HL-60 (cell line): Measurements from ENCODE around the gene LRRN4.
"Not testable (repeated sequence)": the region's sequence is repeated elsewhere in the genome, so short reads cannot be mapped to it uniquely, and the experiment has no call there.

Experiments
- DNase-seq, 2 experiments: peaks; one replicate each; pipeline ENCODE4 v3.0.0-alpha.2; 2010 to 2020; ENCODE audit warnings: low read depth in 1 of 2, low spot score in 1 of 2
- H3K27ac ChIP-seq: fragments of 250-450 bp; sonication (Bioruptor Pico); replicated peaks from 2 replicates; pipeline ENCODE4 v1.5.1; 2020; ENCODE audit warnings: mild to moderate bottlenecking, moderate library complexity
- H3K27me3 ChIP-seq: fragments of 250-450 bp; sonication (Bioruptor Pico); 2 replicates; pipeline ENCODE4 v1.5.1; 2021; ENCODE audit warnings: mild to moderate bottlenecking, moderate library complexity; ENCODE audit not compliant: insufficient read depth, poor library complexity, severe bottlenecking
- H3K4me3 ChIP-seq: replicated peaks from 2 replicates; pipeline ENCODE4 v1.5.1; 2011; ENCODE audit warnings: mild to moderate bottlenecking, control low read depth, low read length; ENCODE audit not compliant: insufficient read depth
- GABPA ChIP-seq: IDR thresholded peaks from 2 replicates; pipeline ENCODE4 v1.6.1; 2012; ENCODE audit warnings: low read depth
- POLR2AphosphoS5 ChIP-seq: IDR thresholded peaks from 2 replicates; pipeline ENCODE4 v1.6.1; 2012; ENCODE audit warnings: low read depth
- SPI1 ChIP-seq: IDR thresholded peaks from 2 replicates; pipeline ENCODE4 v1.6.1; 2012; ENCODE audit warnings: low read depth, mild to moderate bottlenecking, borderline replicate concordance
- TF ChIP-seq, protein P1 (sequence below): IDR thresholded peaks from 2 replicates; pipeline ENCODE4 v1.6.1; 2012; ENCODE audit warnings: low read depth; ENCODE audit not compliant: insufficient replicate concordance
- TF ChIP-seq, protein P2 (sequence below): IDR thresholded peaks from one replicate; pipeline ENCODE4 v1.5.1; 2011; ENCODE audit warnings: low read length, control low read depth, inconsistent platforms; ENCODE audit not compliant: insufficient read depth

Gene LRRN4

DNA sequence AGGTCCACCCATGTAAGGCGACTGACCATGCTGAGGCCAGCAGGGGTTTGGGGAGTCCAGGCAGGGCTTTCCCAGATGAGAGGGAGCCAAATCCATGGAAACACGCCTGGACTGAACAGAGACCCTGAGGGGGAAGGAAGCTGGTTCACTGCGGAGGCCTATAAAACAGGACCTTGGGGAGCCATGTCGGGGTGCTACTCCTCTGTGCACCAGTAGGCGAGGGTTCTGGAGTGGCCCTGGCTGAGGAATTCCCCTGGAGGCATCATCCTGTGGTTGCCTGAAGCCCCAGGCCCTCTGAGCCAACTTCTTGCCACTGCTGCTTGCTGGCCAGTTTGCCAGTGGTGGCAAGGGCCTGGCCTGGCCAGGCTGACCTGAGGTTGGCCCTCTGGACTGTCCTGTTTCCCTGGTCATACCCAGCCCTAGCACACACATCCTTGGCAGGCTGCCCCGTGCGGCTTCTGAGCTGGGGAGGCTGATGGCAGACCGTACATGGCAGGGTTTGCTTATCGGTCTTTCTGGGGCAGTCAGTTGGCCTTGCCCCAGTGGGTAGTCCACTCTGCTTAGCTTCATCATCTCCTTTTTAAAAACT lies 2.2 kb upstream of the LRRN4 start:
- TF ChIP-seq GABPA = no peak
- no peak for TF ChIP-seq POLR2AphosphoS5
- TF ChIP-seq, protein P1, sequence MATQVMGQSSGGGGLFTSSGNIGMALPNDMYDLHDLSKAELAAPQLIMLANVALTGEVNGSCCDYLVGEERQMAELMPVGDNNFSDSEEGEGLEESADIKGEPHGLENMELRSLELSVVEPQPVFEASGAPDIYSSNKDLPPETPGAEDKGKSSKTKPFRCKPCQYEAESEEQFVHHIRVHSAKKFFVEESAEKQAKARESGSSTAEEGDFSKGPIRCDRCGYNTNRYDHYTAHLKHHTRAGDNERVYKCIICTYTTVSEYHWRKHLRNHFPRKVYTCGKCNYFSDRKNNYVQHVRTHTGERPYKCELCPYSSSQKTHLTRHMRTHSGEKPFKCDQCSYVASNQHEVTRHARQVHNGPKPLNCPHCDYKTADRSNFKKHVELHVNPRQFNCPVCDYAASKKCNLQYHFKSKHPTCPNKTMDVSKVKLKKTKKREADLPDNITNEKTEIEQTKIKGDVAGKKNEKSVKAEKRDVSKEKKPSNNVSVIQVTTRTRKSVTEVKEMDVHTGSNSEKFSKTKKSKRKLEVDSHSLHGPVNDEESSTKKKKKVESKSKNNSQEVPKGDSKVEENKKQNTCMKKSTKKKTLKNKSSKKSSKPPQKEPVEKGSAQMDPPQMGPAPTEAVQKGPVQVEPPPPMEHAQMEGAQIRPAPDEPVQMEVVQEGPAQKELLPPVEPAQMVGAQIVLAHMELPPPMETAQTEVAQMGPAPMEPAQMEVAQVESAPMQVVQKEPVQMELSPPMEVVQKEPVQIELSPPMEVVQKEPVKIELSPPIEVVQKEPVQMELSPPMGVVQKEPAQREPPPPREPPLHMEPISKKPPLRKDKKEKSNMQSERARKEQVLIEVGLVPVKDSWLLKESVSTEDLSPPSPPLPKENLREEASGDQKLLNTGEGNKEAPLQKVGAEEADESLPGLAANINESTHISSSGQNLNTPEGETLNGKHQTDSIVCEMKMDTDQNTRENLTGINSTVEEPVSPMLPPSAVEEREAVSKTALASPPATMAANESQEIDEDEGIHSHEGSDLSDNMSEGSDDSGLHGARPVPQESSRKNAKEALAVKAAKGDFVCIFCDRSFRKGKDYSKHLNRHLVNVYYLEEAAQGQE = no peak
- no peak for TF ChIP-seq SPI1
- TF ChIP-seq, protein P2, sequence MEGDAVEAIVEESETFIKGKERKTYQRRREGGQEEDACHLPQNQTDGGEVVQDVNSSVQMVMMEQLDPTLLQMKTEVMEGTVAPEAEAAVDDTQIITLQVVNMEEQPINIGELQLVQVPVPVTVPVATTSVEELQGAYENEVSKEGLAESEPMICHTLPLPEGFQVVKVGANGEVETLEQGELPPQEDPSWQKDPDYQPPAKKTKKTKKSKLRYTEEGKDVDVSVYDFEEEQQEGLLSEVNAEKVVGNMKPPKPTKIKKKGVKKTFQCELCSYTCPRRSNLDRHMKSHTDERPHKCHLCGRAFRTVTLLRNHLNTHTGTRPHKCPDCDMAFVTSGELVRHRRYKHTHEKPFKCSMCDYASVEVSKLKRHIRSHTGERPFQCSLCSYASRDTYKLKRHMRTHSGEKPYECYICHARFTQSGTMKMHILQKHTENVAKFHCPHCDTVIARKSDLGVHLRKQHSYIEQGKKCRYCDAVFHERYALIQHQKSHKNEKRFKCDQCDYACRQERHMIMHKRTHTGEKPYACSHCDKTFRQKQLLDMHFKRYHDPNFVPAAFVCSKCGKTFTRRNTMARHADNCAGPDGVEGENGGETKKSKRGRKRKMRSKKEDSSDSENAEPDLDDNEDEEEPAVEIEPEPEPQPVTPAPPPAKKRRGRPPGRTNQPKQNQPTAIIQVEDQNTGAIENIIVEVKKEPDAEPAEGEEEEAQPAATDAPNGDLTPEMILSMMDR = no peak
- H3K4me3 ChIP-seq = no peak overlapping the region
- peaks cover 18% of the 10 kb centered on the region for H3K27me3 ChIP-seq
- H3K27ac ChIP-seq = no peak overlapping the region
- no peak for DNase-seq

DNA sequence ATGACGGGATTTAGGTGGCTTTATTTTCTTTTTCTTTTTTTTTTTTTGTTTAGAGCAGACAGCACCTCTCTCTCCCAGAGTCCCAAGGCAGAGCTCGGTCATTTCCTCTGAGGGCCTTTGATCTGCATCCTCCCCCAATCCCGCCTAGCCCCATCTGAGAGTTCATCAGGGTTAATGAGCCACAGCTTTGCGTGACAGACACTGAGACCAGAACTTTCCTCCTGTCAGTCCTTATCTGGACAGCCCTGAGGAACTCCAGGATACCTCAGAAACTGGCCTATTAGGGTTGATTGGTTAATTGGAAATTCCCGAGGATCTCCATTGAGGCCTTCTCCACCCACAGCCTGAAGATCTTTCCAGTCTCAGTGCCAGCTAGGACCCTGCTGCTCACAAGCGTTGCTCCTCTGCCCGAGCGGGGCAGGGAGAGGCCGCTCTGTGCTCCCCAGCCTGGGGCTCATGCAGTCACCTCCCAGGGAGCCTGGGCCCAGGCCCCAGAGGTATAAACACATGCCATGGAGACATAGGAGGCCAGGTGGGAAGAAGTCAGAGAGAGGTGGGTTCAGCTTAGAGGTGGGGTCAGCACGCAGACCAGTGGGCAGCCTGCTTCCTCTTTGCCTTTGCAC lies 1.4 kb upstream of the LRRN4 start:
- peaks cover 24% of the 10 kb centered on the region for H3K27me3 ChIP-seq
- H3K4me3 ChIP-seq = no peak overlapping the region
- DNase-seq = no peak
- no peak for TF ChIP-seq POLR2AphosphoS5
- no peak for TF ChIP-seq GABPA
- TF ChIP-seq, protein P1 = no peak
- no peak for TF ChIP-seq SPI1
- TF ChIP-seq, protein P2 = no peak
- no peak overlapping the region for H3K27ac ChIP-seq

DNA sequence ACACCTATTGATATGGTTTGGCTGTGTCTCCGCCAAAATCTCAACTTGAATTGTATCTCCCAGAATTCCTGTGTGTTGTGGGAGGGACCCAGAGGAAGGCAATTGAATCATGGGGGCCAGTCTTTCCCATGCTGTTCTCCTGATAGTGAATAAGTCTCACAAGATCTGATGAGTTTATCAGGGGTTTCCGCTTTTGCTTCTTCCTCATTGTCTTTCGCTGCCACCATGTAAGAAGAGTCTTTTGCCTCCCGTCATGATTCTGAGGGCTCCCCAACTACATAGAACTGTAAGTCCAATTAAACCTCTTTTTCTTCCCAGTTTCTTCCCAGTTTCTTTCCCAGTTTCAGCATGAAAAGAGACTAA lies 810 bp upstream of the LRRN4 start:
- H3K4me3 ChIP-seq, H3K27ac ChIP-seq, DNase-seq: not testable (repeated sequence)
- peaks cover 29% of the 10 kb centered on the region for H3K27me3 ChIP-seq

DNA sequence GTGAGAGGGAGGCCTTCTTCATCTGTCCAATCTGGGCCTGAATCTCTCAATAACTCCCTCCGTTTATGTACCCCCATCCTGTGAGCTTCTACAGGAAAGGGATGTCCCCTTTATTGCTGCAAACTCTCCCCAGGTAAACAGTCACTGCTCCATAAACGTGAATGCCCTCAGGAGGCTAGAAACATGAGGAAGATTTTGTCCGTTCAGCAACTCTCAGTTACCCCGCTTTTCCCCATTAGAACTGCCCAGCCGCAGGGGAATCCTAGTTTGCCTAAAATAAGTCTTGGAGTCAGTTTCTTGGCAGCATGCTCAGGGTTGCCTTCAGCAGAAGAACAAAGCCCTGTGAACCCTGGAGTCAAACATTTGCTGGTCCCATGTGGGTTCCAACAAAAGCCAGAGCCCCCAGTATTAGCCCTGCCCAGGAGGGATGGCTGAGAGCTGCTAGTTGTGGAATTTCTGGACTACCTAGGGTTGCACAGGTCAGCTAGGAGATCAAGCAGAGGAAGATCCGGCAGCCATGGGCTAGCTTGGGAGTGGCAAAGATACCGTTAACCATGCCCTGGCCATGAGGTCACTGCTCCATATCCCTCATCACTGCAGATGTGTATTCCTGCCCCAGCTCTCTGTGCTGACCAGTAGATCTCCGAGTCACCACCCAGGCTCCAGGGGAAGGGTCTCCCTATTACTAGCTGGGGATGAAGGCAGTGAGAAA lies 640 bp downstream of the LRRN4 start:
- H3K27me3 ChIP-seq = peaks cover 29% of the 10 kb centered on the region
- H3K4me3 ChIP-seq = no peak overlapping the region
- TF ChIP-seq POLR2AphosphoS5 = no peak
- no peak for TF ChIP-seq SPI1
- no peak for TF ChIP-seq GABPA
- TF ChIP-seq, protein P2 = no peak
- TF ChIP-seq, protein P1 = no peak
- H3K27ac ChIP-seq = no peak overlapping the region
- no peak for DNase-seq
